IMR-90 (cell line): ENCODE results near the gene ARSB. TPM values are rescaled to one million over a fixed set of nuclear protein-coding genes. Genes with fewer than 3 reads are reported as not detected.

Source experiments
- ATAC-seq: fragments of 200-7000 bp; cut with Tn5 transposase; 2 replicates; pipeline ENCODE4 v1.9.1; 2020; ENCODE audit warnings: low read depth, mild to moderate bottlenecking, moderate library complexity
- BruUV-seq: library from RNA; stranded (reverse); fragments of 400-500 nt; replicated peaks from 2 replicates; lab custom pipeline; 2021; lab: Mats Ljungman, UMichigan
- CTCF ChIA-PET: fragments of 300-600 bp; formaldehyde crosslinking; extraction: SDS; loops from one replicate; lab custom pipeline; 2021; ENCODE audit warnings: antibody characterized with exemption; lab: Yijun Ruan, JAX
- POLR2A ChIA-PET: fragments of 300-600 bp; sonication (Branson Sonifier 250); formaldehyde crosslinking; loops from one replicate; lab custom pipeline; 2022; ENCODE audit warnings: antibody characterized with exemption; ENCODE audit not compliant: unreplicated experiment; lab: Charles Lee
- DNase-seq: peaks from one replicate; pipeline ENCODE4 v3.0.0; 2013
- H2AFZ ChIP-seq: replicated peaks from 2 replicates; pipeline ENCODE3; 2013; ENCODE audit warnings: low read length, mild to moderate bottlenecking; ENCODE audit not compliant: poor library complexity
- H2AK5ac ChIP-seq: 2 replicates; pipeline ENCODE4 v1.6.1; 2013; ENCODE audit warnings: low read depth, low read length, inconsistent platforms
- H2AK9ac ChIP-seq: replicated peaks from 2 replicates; pipeline ENCODE3; 2013; ENCODE audit warnings: mild to moderate bottlenecking, low read depth, low read length, moderate library complexity; ENCODE audit not compliant: poor library complexity
- H2BK120ac ChIP-seq: 2 replicates; pipeline ENCODE4 v1.6.1; 2013; ENCODE audit warnings: low read depth, low read length, inconsistent platforms
- H2BK15ac ChIP-seq: 3 replicates; pipeline ENCODE4 v1.6.1; 2013; ENCODE audit warnings: low read depth, low read length, inconsistent platforms
- H2BK20ac ChIP-seq: 2 replicates; pipeline ENCODE4 v1.6.1; 2013; ENCODE audit warnings: low read depth, mild to moderate bottlenecking, inconsistent platforms, low read length, moderate library complexity
- H2BK5ac ChIP-seq: 2 replicates; pipeline ENCODE4 v1.6.1; 2013; ENCODE audit warnings: mild to moderate bottlenecking, low read depth, low read length, inconsistent platforms; ENCODE audit not compliant: poor library complexity, severe bottlenecking
- H3K14ac ChIP-seq: replicated peaks from 2 replicates; pipeline ENCODE4 v1.6.1; 2013; ENCODE audit warnings: low read depth, low read length, inconsistent platforms
- H3K18ac ChIP-seq: 2 replicates; pipeline ENCODE4 v1.6.1; 2013; ENCODE audit warnings: low read depth, low read length, control low read depth
- H3K23ac ChIP-seq: 2 replicates; pipeline ENCODE4 v1.6.1; 2013; ENCODE audit warnings: low read depth, low read length, inconsistent platforms
- H3K27ac ChIP-seq: 2 replicates; pipeline ENCODE4 v1.5.1; 2013; ENCODE audit warnings: mild to moderate bottlenecking, control low read depth, low read length; ENCODE audit not compliant: insufficient read depth
- H3K27me3 ChIP-seq: 2 replicates; pipeline ENCODE4 v1.6.1; 2013; ENCODE audit warnings: low read length; ENCODE audit not compliant: control insufficient read depth, insufficient read depth
- H3K36me3 ChIP-seq: 2 replicates; pipeline ENCODE4 v1.6.1; 2013; ENCODE audit warnings: low read length, mixed read lengths; ENCODE audit not compliant: control insufficient read depth, insufficient read depth
- H3K4ac ChIP-seq: 2 replicates; pipeline ENCODE4 v1.6.1; 2013; ENCODE audit warnings: low read depth, low read length, inconsistent platforms
- H3K4me1 ChIP-seq: 2 replicates; pipeline ENCODE4 v1.6.1; 2013; ENCODE audit warnings: low read length, mixed read lengths; ENCODE audit not compliant: control insufficient read depth, insufficient read depth
- H3K4me2 ChIP-seq: 2 replicates; pipeline ENCODE4 v1.6.1; 2013; ENCODE audit warnings: low read depth, mild to moderate bottlenecking, control low read depth, low read length, moderate library complexity
- H3K4me3 ChIP-seq: 2 replicates; pipeline ENCODE4 v1.5.1; 2013; ENCODE audit warnings: low read depth, mild to moderate bottlenecking, control low read depth, low read length, moderate library complexity; ENCODE audit not compliant: insufficient read depth
- H3K56ac ChIP-seq: 2 replicates; pipeline ENCODE4 v1.6.1; 2013; ENCODE audit warnings: low read length, inconsistent platforms; ENCODE audit not compliant: insufficient read depth; ENCODE audit errors: extremely low read depth
- H3K79me1 ChIP-seq, 2 experiments: 2 replicates each; pipeline ENCODE4 v1.6.1; 2013; ENCODE audit warnings: low read length in 2 of 2, inconsistent platforms in 1 of 2, low read depth in 1 of 2
- H3K9ac ChIP-seq: 2 replicates; pipeline ENCODE4 v1.6.1; 2013; ENCODE audit warnings: low read depth, low read length, control low read depth
- H3K9me1 ChIP-seq: 2 replicates; pipeline ENCODE4 v1.6.1; 2013; ENCODE audit warnings: low read length, inconsistent platforms; ENCODE audit not compliant: insufficient read depth
- H3K9me3 ChIP-seq: 2 replicates; pipeline ENCODE4 v1.6.1; 2013; ENCODE audit warnings: low read length; ENCODE audit not compliant: control insufficient read depth, insufficient read depth
- H4K20me1 ChIP-seq: 2 replicates; pipeline ENCODE4 v1.6.1; 2013; ENCODE audit warnings: low read length, inconsistent platforms; ENCODE audit not compliant: insufficient read depth
- H4K5ac ChIP-seq: 2 replicates; pipeline ENCODE4 v1.6.1; 2013; ENCODE audit warnings: mild to moderate bottlenecking, low read depth, low read length, control low read depth
- H4K8ac ChIP-seq, 2 experiments: 2 replicates each; pipeline ENCODE4 v1.6.1; 2013; ENCODE audit warnings: low read depth in 2 of 2, low read length in 2 of 2, control low read depth in 1 of 2, inconsistent platforms in 1 of 2
- H4K91ac ChIP-seq: 2 replicates; pipeline ENCODE4 v1.6.1; 2013; ENCODE audit warnings: low read depth, low read length, inconsistent platforms; ENCODE audit not compliant: insufficient read depth
- BHLHE40 ChIP-seq: fragments of 150-350 bp; IDR thresholded peaks from 2 replicates; pipeline ENCODE4 v1.6.1; 2016; ENCODE audit warnings: mild to moderate bottlenecking, low read depth, low read length
- CEBPB ChIP-seq: IDR thresholded peaks from 2 replicates; pipeline ENCODE4 v1.6.1; 2012; ENCODE audit warnings: low read depth, low read length, improper control_type of control experiment
- CHD1 ChIP-seq: IDR thresholded peaks from 2 replicates; pipeline ENCODE4 v1.6.1; 2012; ENCODE audit warnings: low read depth, low read length, improper control_type of control experiment
- CTCF ChIP-seq: conservative IDR thresholded peaks from 2 replicates; pipeline ENCODE4 v1.5.1; 2012; ENCODE audit warnings: mild to moderate bottlenecking, low read depth, low read length, improper control_type of control experiment
- ELK1 ChIP-seq: fragments of 150-350 bp; IDR thresholded peaks from 2 replicates; pipeline ENCODE4 v1.6.1; 2016; ENCODE audit warnings: low read depth, mild to moderate bottlenecking, low read length, moderate library complexity, borderline replicate concordance
- FOS ChIP-seq: fragments of 150-350 bp; IDR thresholded peaks from 2 replicates; pipeline ENCODE4 v1.6.1; 2016; ENCODE audit warnings: low read depth, low read length
- MAFK ChIP-seq: IDR thresholded peaks from 2 replicates; pipeline ENCODE4 v1.6.1; 2012; ENCODE audit warnings: low read depth, low read length, improper control_type of control experiment
- MAZ ChIP-seq: IDR thresholded peaks from 2 replicates; pipeline ENCODE4 v1.6.1; 2012; ENCODE audit warnings: low read depth, mild to moderate bottlenecking, low read length, improper control_type of control experiment, moderate library complexity, borderline replicate concordance
- MXI1 ChIP-seq: IDR thresholded peaks from 2 replicates; pipeline ENCODE4 v1.6.1; 2012; ENCODE audit warnings: low read depth, mild to moderate bottlenecking, low read length, moderate library complexity, borderline replicate concordance
- NFE2L2 ChIP-seq: fragments of 150-350 bp; IDR thresholded peaks from 2 replicates; pipeline ENCODE4 v1.6.1; 2016; ENCODE audit warnings: low read depth, mild to moderate bottlenecking, low read length
- POLR2A ChIP-seq: IDR thresholded peaks from 2 replicates; pipeline ENCODE4 v1.6.1; 2012; ENCODE audit warnings: mild to moderate bottlenecking, low read depth, low read length
- RAD21 ChIP-seq: IDR thresholded peaks from 2 replicates; pipeline ENCODE4 v1.6.1; 2012; ENCODE audit warnings: low read length, improper control_type of control experiment
- RCOR1 ChIP-seq: IDR thresholded peaks from 2 replicates; pipeline ENCODE4 v1.6.1; 2012; ENCODE audit warnings: mild to moderate bottlenecking, low read length, improper control_type of control experiment; ENCODE audit not compliant: insufficient replicate concordance
- RFX5 ChIP-seq: IDR thresholded peaks from 2 replicates; pipeline ENCODE4 v1.8.0; 2012; ENCODE audit warnings: low read depth, mild to moderate bottlenecking, low read length, moderate library complexity
- SMC3 ChIP-seq: fragments of 150-350 bp; IDR thresholded peaks from 2 replicates; pipeline ENCODE4 v1.6.1; 2016; ENCODE audit warnings: low read depth, mild to moderate bottlenecking, antibody characterized with exemption, low read length, moderate library complexity
- USF2 ChIP-seq: fragments of 150-350 bp; IDR thresholded peaks from 2 replicates; pipeline ENCODE4 v1.6.1; 2017; ENCODE audit warnings: mild to moderate bottlenecking, antibody characterized with exemption, low read length, low read depth
- WGBS, 2 experiments: methylation state at CpG; one replicate each; pipeline versions ENCODE4 v1.1.5 to v1.1.7; 2013; ENCODE audit warnings: missing lambda C conversion rate in 2 of 2; ENCODE audit not compliant: insufficient read length in 1 of 2; ENCODE audit errors: extremely low coverage in 2 of 2; 5-methylcytosine and 5-hydroxymethylcytosine counted together
- dilution Hi-C: fragments of 300-500 bp; cut with HindIII; formaldehyde crosslinking; loops from one replicate; pipeline ENCODE4 v1.14.3; 2018; ENCODE audit warnings: low sequenced_read_pairs; ENCODE audit not compliant: unreplicated experiment
- in situ Hi-C: fragments of 300-500 bp; cut with MboI; formaldehyde crosslinking; loops from 3 replicates; pipeline ENCODE4 v1.14.3; 2019; ENCODE audit warnings: low sequenced_read_pairs, inconsistent platforms, mixed read lengths
- intact Hi-C: fragments of 100-400 bp; cut with micrococcal nuclease; formaldehyde crosslinking; loops from 2 replicates; pipeline ENCODE4 v1.10.0; 2022
- polyA plus RNA-seq, 3 experiments: library from polyadenylated mRNA; depleted of rRNA; stranded (reverse); fragments of >200 nt; gene quantifications; 2 replicates each; pipeline ENCODE4 v1.2.3, GENCODE V29; 2012; ENCODE audit warnings: low replicate concordance in 1 of 3
- total RNA-seq: library from RNA; depleted of rRNA; stranded (reverse); fragments of >200 nt; gene quantifications from 2 replicates; pipeline ENCODE4 v1.2.3, GENCODE V29; 2012

Gene ARSB
- total and polyA plus RNA-seq, 2 of the 4 experiments (the other 2 are of a cell fraction): 16.0 to 16.3 TPM

- in situ Hi-C loops: loop anchor here (25.0 kb wide), 1 partner anchor 645 kb away; no protein-coding TSS in a partner anchor
- no peak for ATAC-seq
- POLR2A ChIA-PET: no interaction called here
Measured at GRCh38 chr5:78956901-78957300, 28.2 kb downstream of the ARSB start.

More at GRCh38 chr5:78956901-78957300, 28.2 kb downstream of the ARSB start:
- Histone ChIP-seq H4K91ac (no peak overlapping the region), H3K4me3 (no peak overlapping the region), H3K4ac (no peak overlapping the region), H2BK20ac (no peak overlapping the region), H3K9ac (no peak overlapping the region), H2AK5ac (no peak overlapping the region), H3K79me1 (no peaks in the 10 kb centered on the region), H3K14ac (no peak overlapping the region), H3K23ac (no peak overlapping the region), H2AK9ac (no peak overlapping the region), H3K4me1 (peaks cover 6% of the 10 kb centered on the region; the same call in 1 of the 2 replicates), H3K36me3 (no peaks in the 10 kb centered on the region), H4K5ac (no peak overlapping the region), H3K4me2 (no peak overlapping the region), H3K9me3 (no peaks in the 10 kb centered on the region), H3K18ac (no peak overlapping the region), H2BK120ac (no peak overlapping the region), H4K8ac (no peak overlapping the region), H3K27me3 (no peaks in the 10 kb centered on the region), H3K27ac (no peak overlapping the region), H3K9me1 (no peaks in the 10 kb centered on the region; the same call in 1 of the 2 replicates), H2BK15ac (no peak overlapping the region), H2BK5ac (no peak overlapping the region), H4K20me1 (no peaks in the 10 kb centered on the region), H2AFZ (no peak overlapping the region), H3K56ac (no peak overlapping the region)
- intact Hi-C loops: loop anchor here (10.0 kb wide), 1 partner anchor 322 kb away; no protein-coding TSS in a partner anchor
- CTCF ChIA-PET: interaction anchor here (0.5 to 1.4 kb wide), 3 partner anchors 11 to 428 kb away, joined by 3 to 4 read pairs (median 4); no protein-coding TSS in a partner anchor
- no peak for DNase-seq
- TF ChIP-seq RCOR1: no peak
- TF ChIP-seq MXI1: no peak
- TF ChIP-seq FOS: no peak
- TF ChIP-seq CEBPB: no peak
- no peak for TF ChIP-seq RFX5
- TF ChIP-seq MAZ: no peak
- TF ChIP-seq MAFK: no peak
- no peak for TF ChIP-seq NFE2L2
- TF ChIP-seq BHLHE40: no peak
- no peak for TF ChIP-seq CHD1
- TF ChIP-seq SMC3: no peak
- no peak for TF ChIP-seq POLR2A
- TF ChIP-seq RAD21: no peak
- no peak for TF ChIP-seq USF2
- TF ChIP-seq ELK1: no peak
- TF ChIP-seq CTCF: no peak
- dilution Hi-C loops: no loop called here
- no TSS peak for BruUV-seq
- no CpG with 5 or more reads among the region's 1 CpG for WGBS, 2 experiments
